Coronary artery (tissue), 2 donors: ENCODE measurements around the gene F8.
"Not testable (repeated sequence)": the region's sequence is repeated elsewhere in the genome, so short reads cannot be mapped to it uniquely, and the experiment has no call there.

Experiments
- DNase-seq: peaks from one replicate; pipeline ENCODE4 v3.0.0-alpha.2; 2017; ENCODE audit warnings: low spot score
- H3K27ac ChIP-seq, 2 donors: fragments of 200-600 bp; sonication (generic); one replicate each; pipeline ENCODE4 v1.5.1; 2016 to 2019
- H3K4me3 ChIP-seq: fragments of 200-600 bp; sonication (generic); 2 replicates; pipeline ENCODE4 v1.5.1; 2016; ENCODE audit warnings: mild to moderate bottlenecking, moderate library complexity
- CTCF ChIP-seq: fragments of 200-600 bp; sonication (generic); IDR thresholded peaks from one replicate; pipeline ENCODE4 v1.5.1; 2019; ENCODE audit warnings: antibody characterized with exemption

F8 gene

GRCh38 chrX:154918060-154918483 is 104.5 kb downstream of the F8 start:
- DNase-seq: no peak
- TF ChIP-seq CTCF: no peak
- Histone ChIP-seq H3K27ac (no peak overlapping the region), H3K4me3 (peak overlapping the region; percentile 43)

GRCh38 chrX:154914052-154914451 is 108.5 kb downstream of the F8 start:
- TF ChIP-seq CTCF: no peak
- no peak for DNase-seq
- no peak overlapping the region for H3K27ac ChIP-seq

GRCh38 chrX:154910528-154910927 is 112.0 kb downstream of the F8 start:
- not testable (repeated sequence) for DNase-seq, H3K4me3 ChIP-seq, H3K27ac ChIP-seq

More at GRCh38 chrX:154914052-154914451, 108.5 kb downstream of the F8 start:
- no peak overlapping the region for H3K4me3 ChIP-seq

- H3K27ac ChIP-seq, DNase-seq, H3K4me3 ChIP-seq: not testable (repeated sequence)
Observed at GRCh38 chrX:154910048-154910447, 112.5 kb downstream of the F8 start.

GRCh38 chrX:154908821-154909220 is 113.7 kb downstream of the F8 start:
- DNase-seq: no peak

GRCh38 chrX:154902408-154902807 is 120.1 kb downstream of the F8 start:
- Histone ChIP-seq H3K4me3 (no peak overlapping the region), H3K27ac (no peak overlapping the region)

More at GRCh38 chrX:154908821-154909220, 113.7 kb downstream of the F8 start:
- no peak for TF ChIP-seq CTCF
- Histone ChIP-seq H3K4me3 (no peak overlapping the region), H3K27ac (no peak overlapping the region)

GRCh38 chrX:154900323-154900722 is 122.2 kb downstream of the F8 start:
- DNase-seq: no peak

More at GRCh38 chrX:154902408-154902807, 120.1 kb downstream of the F8 start:
- no peak for TF ChIP-seq CTCF
- no peak for DNase-seq

GRCh38 chrX:154892296-154892695 is 130.2 kb downstream of the F8 start:
- no peak overlapping the region for H3K4me3 ChIP-seq
- H3K27ac ChIP-seq: no peak overlapping the region
- DNase-seq: no peak
- no peak for TF ChIP-seq CTCF

More at GRCh38 chrX:154900323-154900722, 122.2 kb downstream of the F8 start:
- TF ChIP-seq CTCF: no peak
- Histone ChIP-seq H3K27ac (no peak overlapping the region), H3K4me3 (no peak overlapping the region)
